GM12878 (cell line): ENCODE data around the gene TNP2. TPM values are rescaled to one million over a fixed set of nuclear protein-coding genes. Genes with fewer than 3 reads are reported as not detected.

Source experiments
- ATAC-seq: fragments of 200-7000 bp; cut with Tn5 transposase; 3 replicates; pipeline ENCODE4 v1.9.1; 2020; ENCODE audit warnings: mild to moderate bottlenecking, moderate library complexity
- BruUV-seq: library from RNA; stranded (reverse); fragments of 400-500 nt; replicated peaks from 2 replicates; lab custom pipeline; 2021; lab: Mats Ljungman, UMichigan
- CTCF ChIA-PET: fragments of 300-600 bp; sonication (Branson Sonifier 250); formaldehyde crosslinking; extraction: SDS; loops from one replicate; lab custom pipeline; 2021; ENCODE audit warnings: inconsistent platforms; lab: Yijun Ruan, JAX
- POLR2A ChIA-PET: fragments of 350-600 bp; formaldehyde crosslinking; extraction: SDS; loops from one replicate; lab custom pipeline; 2021; ENCODE audit warnings: inconsistent platforms; lab: Charles Lee
- RAD21 ChIA-PET: fragments of 300-600 bp; sonication (Branson Sonifier 250); formaldehyde crosslinking; loops from one replicate; lab custom pipeline; 2023; ENCODE audit warnings: antibody characterized with exemption; ENCODE audit not compliant: unreplicated experiment; lab: Charles Lee
- SMC1A ChIA-PET: fragments of 300-600 bp; sonication (Branson Sonifier 250); formaldehyde crosslinking; loops from one replicate; lab custom pipeline; 2023; ENCODE audit not compliant: unreplicated experiment, uncharacterized antibody; lab: Charles Lee
- DNase-seq: peaks from one replicate; pipeline ENCODE4 v3.0.0-alpha.2; 2011; ENCODE audit warnings: low read depth, low spot score
- FAIRE-seq: peaks from 3 replicates; lab custom pipeline; 2011; peaks lifted over from hg19 to GRCh38; lab: Jason Lieb, UNC
- H2AFZ ChIP-seq: 2 replicates; pipeline ENCODE4 v1.6.0; 2011; ENCODE audit warnings: low read depth, low read length, control low read depth; ENCODE audit not compliant: control insufficient read depth
- H3K27ac ChIP-seq: 2 replicates; pipeline ENCODE4 v1.5.1; 2011; ENCODE audit warnings: control low read depth; ENCODE audit not compliant: control insufficient read depth, insufficient read depth
- H3K27me3 ChIP-seq, 2 experiments: replicated peaks in 1 of 2; 2 replicates each; pipeline versions ENCODE4 v1.6.0 to v1.6.1; 2011; ENCODE audit warnings: low read length in 1 of 2; ENCODE audit not compliant: control insufficient read depth in 2 of 2, insufficient read depth in 2 of 2
- H3K36me3 ChIP-seq, 2 experiments: 2 replicates each; pipeline ENCODE4 v1.5.1; 2011; ENCODE audit warnings: low read length in 1 of 2; ENCODE audit not compliant: control insufficient read depth in 2 of 2, insufficient read depth in 2 of 2
- H3K4me1 ChIP-seq: 2 replicates; pipeline ENCODE4 v1.6.1; 2011; ENCODE audit warnings: mild to moderate bottlenecking, low read length, moderate library complexity, mixed read lengths; ENCODE audit not compliant: control insufficient read depth, insufficient read depth
- H3K4me2 ChIP-seq: 2 replicates; pipeline ENCODE4 v1.6.0; 2011; ENCODE audit warnings: control low read depth; ENCODE audit not compliant: control insufficient read depth, insufficient read depth
- H3K4me3 ChIP-seq: fragments of 200-600 bp; sonication (generic); 2 replicates; pipeline ENCODE4 v1.5.1; 2016
- H3K79me2 ChIP-seq: 2 replicates; pipeline ENCODE4 v1.6.0; 2011; ENCODE audit warnings: low read length; ENCODE audit not compliant: control insufficient read depth, insufficient read depth
- H3K9ac ChIP-seq: 2 replicates; pipeline ENCODE4 v1.8.0; 2011; ENCODE audit warnings: low read length, control low read depth, mixed read lengths; ENCODE audit not compliant: control insufficient read depth, insufficient read depth
- H3K9me3 ChIP-seq: replicated peaks from 3 replicates; pipeline ENCODE4 v1.5.1; 2011; ENCODE audit warnings: mild to moderate bottlenecking, low read length; ENCODE audit not compliant: control insufficient read depth, insufficient read depth
- H4K20me1 ChIP-seq: 2 replicates; pipeline ENCODE4 v1.6.0; 2011; ENCODE audit not compliant: control insufficient read depth, insufficient read depth
- ATF7 ChIP-seq: fragments of 450-650 bp; IDR thresholded peaks from 2 replicates; pipeline ENCODE4 v1.6.1; 2016; ENCODE audit warnings: low read depth, mild to moderate bottlenecking
- BCL3 ChIP-seq: IDR thresholded peaks from 2 replicates; pipeline ENCODE4 v1.6.1; 2011; ENCODE audit warnings: borderline replicate concordance, low read depth, mild to moderate bottlenecking, moderate library complexity, low read length; ENCODE audit not compliant: insufficient read depth, poor library complexity, severe bottlenecking
- BHLHE40 ChIP-seq, 2 experiments: fragments of 450-650 bp in 1 of 2; IDR thresholded peaks; 2 replicates each; pipeline ENCODE4 v1.6.1; 2011 to 2017; ENCODE audit warnings: low read depth in 2 of 2, borderline replicate concordance in 1 of 2, improper control_type of control experiment in 1 of 2, low read length in 1 of 2, mild to moderate bottlenecking in 1 of 2
- BMI1 ChIP-seq: fragments of 450-650 bp; IDR thresholded peaks from 2 replicates; pipeline ENCODE4 v1.6.1; 2016; ENCODE audit warnings: mild to moderate bottlenecking, moderate library complexity, borderline replicate concordance
- CEBPZ ChIP-seq: fragments of 150-350 bp; IDR thresholded peaks from 2 replicates; pipeline ENCODE4 v1.6.1; 2016; ENCODE audit warnings: low read depth, low read length
- EP300 ChIP-seq, 2 experiments: fragments of 150-350 bp in 1 of 2; IDR thresholded peaks; 2 replicates each; pipeline ENCODE4 v1.6.1; 2011 to 2012; ENCODE audit warnings: low read depth in 2 of 2, low read length in 2 of 2, borderline replicate concordance in 1 of 2, improper control_type of control experiment in 1 of 2, inconsistent platforms in 1 of 2; ENCODE audit not compliant: control insufficient read depth in 1 of 2
- FOS ChIP-seq: IDR thresholded peaks from 3 replicates; pipeline ENCODE4 v1.6.1; 2011; ENCODE audit warnings: borderline replicate concordance; ENCODE audit not compliant: insufficient read length; ENCODE audit errors: extremely low read depth
- FOXK2 ChIP-seq: fragments of 450-650 bp; IDR thresholded peaks from 2 replicates; pipeline ENCODE4 v1.6.1; 2017; ENCODE audit warnings: mild to moderate bottlenecking, moderate library complexity
- FOXM1 ChIP-seq: IDR thresholded peaks from 2 replicates; pipeline ENCODE4 v1.6.1; 2012; ENCODE audit warnings: low read depth, mild to moderate bottlenecking, inconsistent platforms, low read length, moderate library complexity
- IRF4 ChIP-seq: IDR thresholded peaks from 2 replicates; pipeline ENCODE4 v1.6.1; 2011; ENCODE audit warnings: low read depth, low read length
- MEF2A ChIP-seq: IDR thresholded peaks from 2 replicates; pipeline ENCODE4 v1.6.1; 2011; ENCODE audit warnings: low read depth, mild to moderate bottlenecking, low read length, moderate library complexity; ENCODE audit not compliant: insufficient read depth
- MEF2B ChIP-seq: fragments of 450-650 bp; IDR thresholded peaks from 2 replicates; pipeline ENCODE4 v1.6.1; 2018; ENCODE audit warnings: mild to moderate bottlenecking, moderate library complexity; ENCODE audit not compliant: partially characterized antibody, poor library complexity, severe bottlenecking
- SMAD1 ChIP-seq: fragments of 450-650 bp; IDR thresholded peaks from 2 replicates; pipeline ENCODE4 v1.6.1; 2018; ENCODE audit warnings: mild to moderate bottlenecking, low read depth; ENCODE audit not compliant: partially characterized antibody
- STAT3 ChIP-seq: IDR thresholded peaks from 2 replicates; pipeline ENCODE4 v1.6.1; 2011; ENCODE audit warnings: low read depth, low read length, improper control_type of control experiment
- ZBED1 ChIP-seq: IDR thresholded peaks from 2 replicates; pipeline ENCODE4 v1.6.1; 2016; ENCODE audit warnings: borderline replicate concordance
- ZNF217 ChIP-seq: fragments of 450-650 bp; IDR thresholded peaks from 2 replicates; pipeline ENCODE4 v1.6.1; 2017; ENCODE audit warnings: antibody characterized with exemption, mild to moderate bottlenecking
- WGBS: methylation state at CpG from one replicate; pipeline ENCODE4 v1.1.6; 2016; ENCODE audit warnings: low lambda C conversion rate; ENCODE audit not compliant: insufficient replicate concordance, insufficient coverage; ENCODE audit errors: missing lambda C conversion rate; 5-methylcytosine and 5-hydroxymethylcytosine counted together
- in situ Hi-C: fragments of 300-500 bp; cut with MboI; formaldehyde crosslinking; loops from 9 replicates; pipeline ENCODE4 v1.14.3; 2018; ENCODE audit warnings: mixed read lengths
- intact Hi-C: fragments of 100-400 bp; cut with micrococcal nuclease; formaldehyde crosslinking; loops from one replicate; pipeline ENCODE4 v1.14.2; 2022; ENCODE audit not compliant: unreplicated experiment
- polyA plus RNA-seq, 11 experiments: library from polyadenylated mRNA; depleted of rRNA in 4 of 11; unstranded in 6 of 11; stranded (reverse) in 5 of 11; fragments of >200 nt; fragmentation: Nextera tagmentation in 4 of 11; fragmentation: Illumina TruSeq in 1 of 11; extraction: Ambion mirVana in 4 of 11; extraction: Trizol in 1 of 11; gene quantifications; 1 replicate in 1 of 11; 2 replicates in 10 of 11; pipeline versions ENCODE4 v1.2.1 to v1.2.3, GENCODE V29; 2011 to 2016; ENCODE audit warnings: inconsistent platforms in 2 of 11, missing spikeins in 2 of 11, low read depth in 1 of 11
- total RNA-seq, 4 experiments: library from RNA; depleted of rRNA in 3 of 4; stranded (reverse); fragments of >200 nt in 3 of 4; fragmentation: Illumina TruSeq in 1 of 4; extraction: Trizol in 1 of 4; gene quantifications; 2 replicates each; pipeline versions ENCODE4 v1.2.1 to v1.2.3, GENCODE V29; 2013 to 2021

Gene TNP2
- total and polyA plus RNA-seq, 10 of the 15 experiments (the other 5 are each of a cell fraction or from before 2014, with no cell fraction given): not detected

- ATAC-seq (peak; percentile 62), FAIRE-seq (peak; percentile 74), DNase-seq (peak; percentile 92)
- Histone ChIP-seq H3K9me3 (peaks cover 2% of the 10 kb centered on the region; the same call in 2 of the 3 replicates), H2AFZ (no peak overlapping the region), H4K20me1 (no peaks in the 10 kb centered on the region), H3K4me1 (peaks cover 68% of the 10 kb centered on the region), H3K79me2 (no peaks in the 10 kb centered on the region), H3K9ac (peak overlapping the region; percentile 42), H3K27me3 (no peaks in the 10 kb centered on the region; a peak in 1 of 4 replicates), H3K4me2 (peak overlapping the region; percentile 46), H3K36me3 (no peaks in the 10 kb centered on the region), H3K27ac (peak overlapping the region; percentile 90), H3K4me3 (peak overlapping the region; percentile 27; the same call in 1 of the 2 replicates)
- POLR2A ChIA-PET: interaction anchor here (0.6 to 5.4 kb wide), 16 partner anchors 10 to 84 kb away, joined by 3 to 85 read pairs (median 6); partner anchors contain the start of gene SOCS1
- CTCF ChIA-PET: interaction anchor here (0.9 to 6.9 kb wide), 10 partner anchors 13 to 347 kb away, joined by 3 to 70 read pairs (median 8); partner anchors contain the start of gene SOCS1
- SMC1A ChIA-PET: interaction anchor here (0.6 to 7.4 kb wide), 20 partner anchors 12 to 346 kb away, joined by 3 to 194 read pairs (median 4); partner anchors contain the start of gene SOCS1
- in situ Hi-C loops (no loop called here), intact Hi-C loops (loop anchor here (1.0 to 5.0 kb wide), 7 partner anchors 12 to 346 kb away; partner anchors contain the start of genes RMI2 and SOCS1)
- 15% methylated on average over 10 of the region's 10 CpGs for WGBS
- RAD21 ChIA-PET: interaction anchor here (0.6 to 8.5 kb wide), 17 partner anchors 10 to 362 kb away, joined by 3 to 206 read pairs (median 4); partner anchors contain the start of gene SOCS1
- BruUV-seq: no TSS peak
- peak; percentile 84 for TF ChIP-seq IRF4
- TF ChIP-seq MEF2A: peak; percentile 94
- TF ChIP-seq EP300 (IDR thresholded peaks at IDR 0.05; ENCODE audit: borderline replicate concordance in 1 of 2, control insufficient read depth in 1 of 2, low read depth in 2 of 2, low read length in 2 of 2): peak; percentile 90 to 94
- peak; percentile 44; the same call in 1 of the 2 replicates for TF ChIP-seq ZNF217
- peak; percentile 64 for TF ChIP-seq ATF7
- peak; percentile 85; the same call in 1 of the 2 replicates for TF ChIP-seq FOXM1
- no peak for TF ChIP-seq SMAD1
- TF ChIP-seq MEF2B: peak; percentile 84
- no peak for TF ChIP-seq STAT3
- peak; percentile 79 for TF ChIP-seq ZBED1
- TF ChIP-seq BCL3: peak; percentile 82
- no peak for TF ChIP-seq FOS
- TF ChIP-seq FOXK2: peak; percentile 65; the same call in 1 of the 2 replicates
- TF ChIP-seq BHLHE40 (IDR thresholded peaks at IDR 0.05; ENCODE audit: borderline replicate concordance in 1 of 2, low read depth in 2 of 2, low read length in 1 of 2): peak; percentile 79 to 80
- no peak for TF ChIP-seq BMI1
- no peak for TF ChIP-seq CEBPZ
Measured at GRCh38 chr16:11310997-11311561, 42.0 kb upstream of the TNP2 start.
